ENCODE data around the gene CYP4F22.
"Not testable (repeated sequence)": the region's sequence is repeated elsewhere in the genome, so short reads cannot be mapped to it uniquely, and the experiment has no call there.

The CYP4F22 gene

GRCh38 chr19:15488489-15489226 lies 19.7 kb upstream of the CYP4F22 start:
- in situ Hi-C loops (cut with MboI; ENCODE audit: low sequenced_read_pairs) = no loop called here

- in situ Hi-C loops (cut with MboI; ENCODE audit: low sequenced_read_pairs) = no loop called here
These were observed 13.2 kb upstream of the CYP4F22 start for GRCh38 chr19:15495151-15495550.

- in situ Hi-C loops (cut with MboI; ENCODE audit: low sequenced_read_pairs) = no loop called here
These were observed 10.0 kb upstream of the CYP4F22 start for GRCh38 chr19:15498156-15498858.

GRCh38 chr19:15498910-15499309 lies 9.4 kb upstream of the CYP4F22 start:
- in situ Hi-C loops (cut with MboI; ENCODE audit: low sequenced_read_pairs) = no loop called here

- in situ Hi-C loops (cut with MboI; ENCODE audit: low sequenced_read_pairs) = no loop called here
These were observed 6.7 kb upstream of the CYP4F22 start for GRCh38 chr19:15501596-15501995.

GRCh38 chr19:15502264-15502663 lies 6.1 kb upstream of the CYP4F22 start:
- in situ Hi-C loops (cut with MboI; ENCODE audit: low sequenced_read_pairs) = no loop called here

GRCh38 chr19:15506074-15506571 lies 2.2 kb upstream of the CYP4F22 start:
- in situ Hi-C loops (cut with MboI; ENCODE audit: low sequenced_read_pairs) = no loop called here

GRCh38 chr19:15507068-15508034 lies 974 bp upstream of the CYP4F22 start:
- in situ Hi-C loops (cut with MboI; ENCODE audit: low sequenced_read_pairs) = no loop called here

- in situ Hi-C loops (cut with MboI; ENCODE audit: low sequenced_read_pairs) = no loop called here
These were observed 3.5 kb downstream of the CYP4F22 start for GRCh38 chr19:15511671-15512424.

- in situ Hi-C loops (cut with MboI; ENCODE audit: low sequenced_read_pairs) = not testable (repeated sequence)
These were observed 6.9 kb downstream of the CYP4F22 start for GRCh38 chr19:15515227-15515625.

- in situ Hi-C loops (cut with MboI; ENCODE audit: low sequenced_read_pairs) = no loop called here
These were observed 8.0 kb downstream of the CYP4F22 start for GRCh38 chr19:15516363-15516762.

- in situ Hi-C loops (cut with MboI; ENCODE audit: low sequenced_read_pairs) = no loop called here
These were observed 9.5 kb downstream of the CYP4F22 start for GRCh38 chr19:15517778-15518177.

- in situ Hi-C loops (cut with MboI; ENCODE audit: low sequenced_read_pairs) = no loop called here
These were observed 11.2 kb downstream of the CYP4F22 start for GRCh38 chr19:15519433-15519976.

GRCh38 chr19:15524781-15525180 lies 16.5 kb downstream of the CYP4F22 start:
- in situ Hi-C loops (cut with MboI; ENCODE audit: low sequenced_read_pairs) = no loop called here

- in situ Hi-C loops (cut with MboI; ENCODE audit: low sequenced_read_pairs) = no loop called here
These were observed 17.0 kb downstream of the CYP4F22 start for GRCh38 chr19:15525291-15525690.

GRCh38 chr19:15526408-15526807 lies 18.1 kb downstream of the CYP4F22 start:
- in situ Hi-C loops (cut with MboI; ENCODE audit: low sequenced_read_pairs) = no loop called here

GRCh38 chr19:15527705-15528104 lies 19.4 kb downstream of the CYP4F22 start:
- in situ Hi-C loops (cut with MboI; ENCODE audit: low sequenced_read_pairs) = no loop called here

- in situ Hi-C loops (cut with MboI; ENCODE audit: low sequenced_read_pairs) = no loop called here
These were observed 21.5 kb downstream of the CYP4F22 start for GRCh38 chr19:15529774-15530372.

GRCh38 chr19:15532779-15533521 lies 24.6 kb downstream of the CYP4F22 start:
- in situ Hi-C loops (cut with MboI; ENCODE audit: low sequenced_read_pairs) = no loop called here

Data from HL-60/S4 treated with phorbol 12-myristate 13-acetate at 8.2 ng/mL for 4 days and 3 days (cell line).